Measurements from ENCODE around the gene CASP1.
"Not testable (repeated sequence)": the region's sequence is repeated elsewhere in the genome, so short reads cannot be mapped to it uniquely, and the experiment has no call there.

DNA sequence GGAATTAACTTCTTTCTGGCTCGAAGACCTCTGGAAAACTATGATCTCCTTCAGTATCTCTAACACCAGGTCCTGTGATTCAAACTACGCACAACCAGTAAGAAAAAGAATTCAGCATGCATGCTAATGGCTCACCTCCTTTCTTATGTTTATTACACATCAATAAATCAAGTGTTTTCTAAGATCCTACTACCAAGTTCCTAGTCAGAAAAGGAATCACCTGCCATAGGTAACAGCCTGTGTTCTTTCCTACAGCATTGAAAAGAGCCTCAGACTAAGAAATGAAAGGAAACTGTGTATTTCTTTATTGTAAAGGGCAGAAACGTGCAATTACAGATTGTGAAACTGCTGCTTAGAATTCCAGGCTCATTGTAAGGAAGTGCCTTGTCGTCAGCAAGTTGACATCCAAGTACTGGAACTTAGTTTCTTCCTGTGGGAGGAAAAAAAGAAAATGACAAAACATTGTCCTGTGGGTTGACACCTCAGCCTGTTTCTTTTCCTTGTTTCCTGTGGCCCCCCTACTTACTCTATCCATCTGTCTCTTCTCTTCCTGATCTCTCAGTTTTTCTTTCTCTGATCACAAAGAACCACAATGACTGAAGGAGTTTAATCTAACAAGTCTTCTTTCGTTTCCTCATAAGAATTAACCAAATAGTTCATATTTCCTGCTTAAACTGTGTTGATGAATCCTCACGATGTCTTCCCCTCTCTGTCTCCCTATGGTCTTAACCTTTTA lies 45.4 kb upstream of the CASP1 start:
- TF ChIP-seq, protein P1, sequence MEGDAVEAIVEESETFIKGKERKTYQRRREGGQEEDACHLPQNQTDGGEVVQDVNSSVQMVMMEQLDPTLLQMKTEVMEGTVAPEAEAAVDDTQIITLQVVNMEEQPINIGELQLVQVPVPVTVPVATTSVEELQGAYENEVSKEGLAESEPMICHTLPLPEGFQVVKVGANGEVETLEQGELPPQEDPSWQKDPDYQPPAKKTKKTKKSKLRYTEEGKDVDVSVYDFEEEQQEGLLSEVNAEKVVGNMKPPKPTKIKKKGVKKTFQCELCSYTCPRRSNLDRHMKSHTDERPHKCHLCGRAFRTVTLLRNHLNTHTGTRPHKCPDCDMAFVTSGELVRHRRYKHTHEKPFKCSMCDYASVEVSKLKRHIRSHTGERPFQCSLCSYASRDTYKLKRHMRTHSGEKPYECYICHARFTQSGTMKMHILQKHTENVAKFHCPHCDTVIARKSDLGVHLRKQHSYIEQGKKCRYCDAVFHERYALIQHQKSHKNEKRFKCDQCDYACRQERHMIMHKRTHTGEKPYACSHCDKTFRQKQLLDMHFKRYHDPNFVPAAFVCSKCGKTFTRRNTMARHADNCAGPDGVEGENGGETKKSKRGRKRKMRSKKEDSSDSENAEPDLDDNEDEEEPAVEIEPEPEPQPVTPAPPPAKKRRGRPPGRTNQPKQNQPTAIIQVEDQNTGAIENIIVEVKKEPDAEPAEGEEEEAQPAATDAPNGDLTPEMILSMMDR (optimal IDR thresholded peaks at IDR 0.05 in 1 of 3, IDR thresholded peaks at IDR 0.05 in 1 of 3, conservative IDR thresholded peaks at IDR 0.05 in 1 of 3; ENCODE audit: extremely low read depth in 1 of 3, insufficient read depth in 2 of 3, low read length in 3 of 3) = not testable (repeated sequence)
- TF ChIP-seq EZH2 (IDR thresholded peaks at IDR 0.05; ENCODE audit: low read length) = not testable (repeated sequence)

All from keratinocyte (primary cell).